Calu3 (cell line): ENCODE measurements around the gene TMEM179B. TPM values are rescaled to one million over a fixed set of nuclear protein-coding genes. Genes with fewer than 3 reads are reported as not detected.

Experiments used
- BruUV-seq: library from RNA; stranded (reverse); fragments of 400-500 nt; replicated peaks from 2 replicates; lab custom pipeline; 2021; lab: Mats Ljungman, UMichigan
- CTCF ChIA-PET: fragments of 300-600 bp; sonication (Branson Sonifier 250); formaldehyde crosslinking; loops from one replicate; lab custom pipeline; 2022; ENCODE audit warnings: antibody characterized with exemption; lab: Charles Lee
- DNase-seq: peaks from one replicate; pipeline ENCODE4 v3.0.0; 2022
- H3K27ac Mint-ChIP-seq: one replicate; pipeline ENCODE4 v1.8.0; 2022; ENCODE audit warnings: mixed read lengths; ENCODE audit not compliant: unreplicated experiment
- H3K27me3 Mint-ChIP-seq: one replicate; pipeline ENCODE4 v1.8.0; 2022; ENCODE audit warnings: mixed read lengths; ENCODE audit not compliant: unreplicated experiment
- H3K36me3 Mint-ChIP-seq: one replicate; pipeline ENCODE4 v1.8.0; 2022; ENCODE audit warnings: mild to moderate bottlenecking, moderate library complexity, mixed read lengths; ENCODE audit not compliant: insufficient read depth, unreplicated experiment
- H3K4me1 Mint-ChIP-seq: one replicate; pipeline ENCODE4 v1.8.0; 2022; ENCODE audit warnings: mild to moderate bottlenecking, low read depth, mixed read lengths; ENCODE audit not compliant: unreplicated experiment
- H3K4me3 Mint-ChIP-seq: one replicate; pipeline ENCODE4 v1.8.0; 2022; ENCODE audit warnings: mild to moderate bottlenecking, low read depth, moderate library complexity, mixed read lengths; ENCODE audit not compliant: unreplicated experiment
- H3K9me3 Mint-ChIP-seq: one replicate; pipeline ENCODE4 v1.8.0; 2022; ENCODE audit warnings: low read depth, mixed read lengths; ENCODE audit not compliant: unreplicated experiment
- intact Hi-C: fragments of 100-400 bp; cut with micrococcal nuclease; formaldehyde crosslinking; loops from one replicate; pipeline ENCODE4 v1.10.0; 2022; ENCODE audit not compliant: unreplicated experiment
- total RNA-seq: library from RNA; stranded (reverse); gene quantifications from 2 replicates; pipeline ENCODE4 v1.2.3, GENCODE V29; 2022
- TF ChIP-seq, protein P1 (sequence below): fragments of 200-600 bp; IDR thresholded peaks from one replicate; pipeline ENCODE4 v1.8.0; 2022; ENCODE audit warnings: antibody characterized with exemption; ENCODE audit not compliant: unreplicated experiment

TMEM179B gene
- total RNA-seq, 1 experiment from 2014 or later, result 65.6 TPM

DNA sequence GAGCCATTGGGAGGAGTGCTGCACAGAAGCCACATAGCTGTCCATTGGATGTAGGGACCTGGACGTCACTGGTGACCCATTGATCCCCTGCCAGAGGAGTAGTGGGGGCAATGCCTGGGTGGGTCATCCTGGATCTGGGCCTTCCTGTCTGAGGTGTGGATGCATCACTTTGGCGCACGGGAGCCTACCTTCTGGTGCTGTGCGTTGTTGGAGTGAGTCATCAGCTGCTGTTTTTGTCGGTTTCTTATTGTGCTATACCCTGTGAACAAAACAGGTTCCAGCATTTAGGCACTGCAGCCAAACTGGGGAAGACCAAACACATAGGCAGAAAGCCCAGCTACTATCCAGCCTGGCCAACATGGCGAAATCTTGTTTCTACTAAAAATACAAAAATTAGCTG, 12.8 kb upstream of the TMEM179B start:
- no TSS peak for BruUV-seq
- Mint-ChIP-seq H3K9me3 (no peaks in the 10 kb centered on the region), H3K4me3 (no peak overlapping the region), H3K4me1 (peaks cover 14% of the 10 kb centered on the region), H3K36me3 (peaks cover 56% of the 10 kb centered on the region), H3K27ac (no peak overlapping the region), H3K27me3 (no peaks in the 10 kb centered on the region)
- DNase-seq, result no peak
- CTCF ChIA-PET, result interaction anchor here (0.6 to 0.7 kb wide), 2 partner anchors 604 to 801 kb away, joined by 5 read pairs; no protein-coding TSS in a partner anchor
- TF ChIP-seq, protein P1, sequence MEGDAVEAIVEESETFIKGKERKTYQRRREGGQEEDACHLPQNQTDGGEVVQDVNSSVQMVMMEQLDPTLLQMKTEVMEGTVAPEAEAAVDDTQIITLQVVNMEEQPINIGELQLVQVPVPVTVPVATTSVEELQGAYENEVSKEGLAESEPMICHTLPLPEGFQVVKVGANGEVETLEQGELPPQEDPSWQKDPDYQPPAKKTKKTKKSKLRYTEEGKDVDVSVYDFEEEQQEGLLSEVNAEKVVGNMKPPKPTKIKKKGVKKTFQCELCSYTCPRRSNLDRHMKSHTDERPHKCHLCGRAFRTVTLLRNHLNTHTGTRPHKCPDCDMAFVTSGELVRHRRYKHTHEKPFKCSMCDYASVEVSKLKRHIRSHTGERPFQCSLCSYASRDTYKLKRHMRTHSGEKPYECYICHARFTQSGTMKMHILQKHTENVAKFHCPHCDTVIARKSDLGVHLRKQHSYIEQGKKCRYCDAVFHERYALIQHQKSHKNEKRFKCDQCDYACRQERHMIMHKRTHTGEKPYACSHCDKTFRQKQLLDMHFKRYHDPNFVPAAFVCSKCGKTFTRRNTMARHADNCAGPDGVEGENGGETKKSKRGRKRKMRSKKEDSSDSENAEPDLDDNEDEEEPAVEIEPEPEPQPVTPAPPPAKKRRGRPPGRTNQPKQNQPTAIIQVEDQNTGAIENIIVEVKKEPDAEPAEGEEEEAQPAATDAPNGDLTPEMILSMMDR, result no peak
- intact Hi-C loops, result no loop called here

DNA sequence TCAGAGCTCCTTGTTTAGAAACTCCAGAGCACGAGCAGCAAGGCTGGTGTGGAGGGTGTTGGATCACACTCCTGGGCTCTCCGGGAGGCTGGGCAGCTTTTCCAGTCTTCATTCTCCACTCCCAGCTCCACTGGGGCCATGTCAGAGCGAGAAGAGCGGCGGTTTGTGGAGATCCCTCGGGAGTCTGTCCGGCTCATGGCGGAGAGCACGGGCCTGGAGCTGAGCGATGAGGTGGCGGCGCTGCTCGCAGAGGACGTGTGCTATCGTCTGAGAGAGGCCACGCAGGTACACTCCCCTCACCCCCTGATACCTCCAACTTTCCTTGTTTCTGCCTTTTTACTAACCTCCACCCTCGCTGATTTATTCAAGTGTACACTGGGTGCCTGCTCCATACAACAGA, 11.6 kb upstream of the TMEM179B start:
- Mint-ChIP-seq H3K4me1 (peaks cover 5% of the 10 kb centered on the region), H3K4me3 (no peak overlapping the region), H3K27ac (no peak overlapping the region), H3K27me3 (no peaks in the 10 kb centered on the region), H3K36me3 (peaks cover 52% of the 10 kb centered on the region), H3K9me3 (no peaks in the 10 kb centered on the region)
- intact Hi-C loops, result no loop called here
- TF ChIP-seq, protein P1, result no peak
- CTCF ChIA-PET, result no interaction called here
- no TSS peak for BruUV-seq
- DNase-seq, result no peak

DNA sequence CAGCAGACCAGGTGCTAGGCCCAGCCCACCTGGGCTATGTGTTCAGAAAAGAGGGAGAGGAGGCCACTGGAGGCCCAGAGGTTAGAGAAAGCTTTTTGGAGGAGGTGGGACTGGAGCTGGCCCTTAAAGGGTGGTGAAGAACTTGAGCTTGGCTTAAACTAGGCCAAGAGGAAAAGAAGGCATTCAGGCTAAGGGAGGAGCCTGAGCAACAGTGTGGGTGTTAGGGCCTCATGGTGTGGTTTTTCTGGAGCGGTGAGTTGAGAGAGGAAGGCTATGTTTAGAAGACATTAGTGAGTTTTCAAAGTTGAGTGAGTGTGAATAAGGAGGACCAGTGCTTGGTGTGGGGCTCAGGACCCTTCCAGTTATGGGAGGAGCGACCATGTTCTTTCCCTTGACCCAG, 9.8 kb upstream of the TMEM179B start:
- CTCF ChIA-PET, result interaction anchor here (0.7 kb wide), 1 partner anchor 78 kb away, joined by 6 read pairs; no protein-coding TSS in a partner anchor
- DNase-seq, result no peak
- Mint-ChIP-seq H3K4me1 (no peaks in the 10 kb centered on the region), H3K27ac (no peak overlapping the region), H3K36me3 (peaks cover 44% of the 10 kb centered on the region), H3K27me3 (no peaks in the 10 kb centered on the region), H3K9me3 (no peaks in the 10 kb centered on the region), H3K4me3 (no peak overlapping the region)
- TF ChIP-seq, protein P1, result no peak
- BruUV-seq, result no TSS peak
- intact Hi-C loops, result no loop called here

DNA sequence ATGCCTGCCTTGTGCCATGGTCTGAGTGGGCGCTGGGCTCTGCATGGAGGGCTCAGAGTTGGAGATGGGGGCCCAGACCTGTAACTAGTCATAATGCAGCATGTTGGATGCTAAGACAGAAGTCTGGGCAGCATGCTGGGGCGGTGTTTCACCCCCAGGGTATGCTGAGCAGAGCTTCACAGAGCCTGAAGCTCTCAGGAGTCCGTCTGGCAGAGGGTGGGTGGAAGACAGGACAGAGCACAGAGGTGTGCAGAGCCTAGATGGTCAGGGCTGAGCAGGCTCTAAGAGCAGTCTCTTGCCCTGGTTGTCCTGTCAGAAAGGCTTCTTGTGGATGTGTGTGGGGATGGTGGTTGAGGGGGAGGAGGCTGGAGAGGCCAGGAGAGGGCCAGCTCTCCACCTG, 8.8 kb upstream of the TMEM179B start:
- H3K4me1 Mint-ChIP-seq, result no peaks in the 10 kb centered on the region
- no peaks in the 10 kb centered on the region for H3K27me3 Mint-ChIP-seq
- H3K36me3 Mint-ChIP-seq, result peaks cover 41% of the 10 kb centered on the region
- CTCF ChIA-PET, result no interaction called here
- H3K4me3 Mint-ChIP-seq, result no peak overlapping the region
- no peaks in the 10 kb centered on the region for H3K9me3 Mint-ChIP-seq
- DNase-seq, result no peak
- intact Hi-C loops, result no loop called here
- BruUV-seq, result no TSS peak
- no peak overlapping the region for H3K27ac Mint-ChIP-seq
- TF ChIP-seq, protein P1, result no peak
